Colon (tissue), 2 donors: Measurements from ENCODE around the gene S100A9.

Source experiments
- FAIRE-seq: peaks from 2 replicates; lab custom pipeline; 2012; peaks lifted over from hg19 to GRCh38; lab: Jason Lieb, UNC
- donor health status: control.
- donor health status: control.

Gene S100A9

DNA sequence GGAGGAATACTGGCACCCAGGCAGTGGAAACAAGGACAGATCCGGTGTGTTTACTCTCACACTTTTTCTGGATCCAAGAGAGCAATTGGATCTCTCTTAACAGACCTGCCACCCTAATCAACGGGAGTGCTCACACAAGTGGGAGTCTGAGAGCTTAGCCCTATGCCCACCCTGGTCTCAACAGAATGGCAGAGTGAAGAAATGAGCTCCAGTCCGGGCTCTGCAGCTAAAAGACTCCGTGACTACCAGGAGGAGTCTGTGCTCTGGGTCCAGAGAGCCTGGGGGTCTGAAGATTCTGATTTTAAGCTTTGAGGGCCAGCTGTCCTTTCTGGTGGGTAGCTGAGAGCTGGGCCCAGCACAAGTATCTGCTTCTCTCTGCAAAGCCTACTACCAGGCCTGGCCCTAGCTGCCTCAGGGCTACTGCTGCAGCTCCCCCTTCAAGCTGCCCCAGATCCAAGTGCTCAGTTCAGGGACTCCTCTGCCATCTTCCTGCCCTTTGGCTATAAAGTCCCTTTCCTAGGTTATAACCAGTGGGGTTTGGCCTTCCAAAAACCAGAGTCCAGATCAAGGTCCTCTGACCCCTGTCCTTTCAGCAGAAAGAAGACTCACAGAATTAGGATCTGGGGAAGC lies 3.9 kb downstream of the S100A9 start:
- no peak for FAIRE-seq

- no peak for FAIRE-seq
Observed at GRCh38 chr1:153362187-153362775, 4.6 kb downstream of the S100A9 start.

- FAIRE-seq: no peak
Observed at GRCh38 chr1:153363641-153364040, 6.0 kb downstream of the S100A9 start.

GRCh38 chr1:153364156-153364555 lies 6.5 kb downstream of the S100A9 start:
- FAIRE-seq: no peak

GRCh38 chr1:153364766-153365666 lies 7.4 kb downstream of the S100A9 start:
- no peak for FAIRE-seq

DNA sequence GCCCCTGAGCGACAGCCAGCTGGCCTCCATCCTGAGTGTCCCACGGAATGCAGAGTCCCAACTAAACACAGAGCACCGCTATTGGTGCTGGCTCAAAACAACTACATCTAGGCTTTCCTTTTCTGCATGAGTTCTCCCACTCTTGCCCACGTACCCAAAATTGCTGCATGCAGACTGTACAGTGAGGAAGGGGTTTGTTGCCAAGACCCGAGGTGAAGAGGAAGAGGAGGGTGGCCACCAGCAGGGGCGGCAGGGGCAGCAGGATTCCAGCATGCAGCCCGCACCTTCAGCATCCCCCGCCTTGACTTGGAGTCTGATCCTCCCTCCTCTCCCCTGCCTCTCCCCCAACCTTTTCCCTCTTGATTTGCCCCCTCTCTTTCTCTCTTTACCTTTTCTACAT lies 8.0 kb downstream of the S100A9 start:
- no peak for FAIRE-seq

DNA sequence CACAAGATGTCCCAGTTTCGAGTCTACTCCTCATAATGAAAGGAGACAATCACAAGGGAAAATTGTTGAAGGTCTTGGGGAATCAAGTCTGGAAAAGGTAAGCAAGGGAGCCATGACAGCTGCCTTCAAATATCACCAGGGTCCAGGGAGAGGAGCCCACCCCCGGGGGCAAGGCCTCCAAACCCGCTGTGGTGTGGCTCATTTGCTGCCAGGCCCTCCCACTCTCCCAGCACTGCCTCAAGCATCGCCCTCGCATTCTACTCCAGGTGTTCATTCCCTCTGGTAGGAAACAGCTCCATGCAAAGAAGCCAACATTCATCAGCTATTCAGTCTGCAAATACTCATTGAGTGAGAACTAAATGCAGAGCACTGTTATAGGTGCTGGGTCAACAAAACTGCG lies 8.6 kb downstream of the S100A9 start:
- no peak for FAIRE-seq

DNA sequence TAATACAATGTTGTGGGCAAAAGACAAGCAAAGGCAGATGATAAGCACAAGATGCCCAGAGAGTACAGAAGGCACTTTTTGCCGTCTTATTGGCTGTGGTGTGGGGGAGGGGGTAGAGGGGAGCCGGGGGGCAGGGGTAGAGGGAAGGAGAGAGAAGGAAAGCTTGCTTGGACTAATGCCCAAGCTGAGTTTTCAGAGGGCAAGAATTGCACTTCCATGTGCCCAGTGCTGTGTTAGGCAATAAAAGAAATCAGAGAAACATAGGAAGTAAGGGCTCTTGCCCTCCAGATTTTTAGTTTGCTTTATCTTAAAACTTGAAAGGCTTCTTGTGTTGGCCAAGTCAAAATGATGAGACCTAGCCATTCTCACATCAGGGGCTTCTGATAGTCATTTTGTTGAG lies 9.4 kb downstream of the S100A9 start:
- FAIRE-seq: no peak

- no peak for FAIRE-seq
Observed at GRCh38 chr1:153368495-153368894, 10.8 kb downstream of the S100A9 start.

- FAIRE-seq: no peak
Observed at GRCh38 chr1:153370146-153370545, 12.5 kb downstream of the S100A9 start.

DNA sequence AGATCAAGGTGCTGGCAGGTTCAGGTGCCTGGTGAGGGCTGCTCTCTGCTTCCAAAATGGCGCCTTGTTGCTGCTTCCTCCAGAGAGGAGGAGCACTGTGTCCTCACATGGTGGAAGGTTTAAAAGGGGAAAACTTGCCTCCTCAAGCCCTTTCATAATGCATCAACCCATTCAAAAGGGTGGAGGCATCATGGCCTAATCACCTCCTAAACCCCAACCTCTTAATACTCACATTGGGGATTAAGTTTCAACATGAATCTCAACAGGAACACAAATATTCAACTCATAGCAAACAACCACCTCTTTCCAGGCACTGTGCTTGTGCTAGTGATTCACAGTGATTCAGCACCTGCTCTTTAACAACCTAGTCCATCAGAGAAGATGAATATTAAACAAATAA lies 13.6 kb downstream of the S100A9 start:
- FAIRE-seq: no peak

GRCh38 chr1:153372571-153372970 lies 14.9 kb downstream of the S100A9 start:
- no peak for FAIRE-seq

DNA sequence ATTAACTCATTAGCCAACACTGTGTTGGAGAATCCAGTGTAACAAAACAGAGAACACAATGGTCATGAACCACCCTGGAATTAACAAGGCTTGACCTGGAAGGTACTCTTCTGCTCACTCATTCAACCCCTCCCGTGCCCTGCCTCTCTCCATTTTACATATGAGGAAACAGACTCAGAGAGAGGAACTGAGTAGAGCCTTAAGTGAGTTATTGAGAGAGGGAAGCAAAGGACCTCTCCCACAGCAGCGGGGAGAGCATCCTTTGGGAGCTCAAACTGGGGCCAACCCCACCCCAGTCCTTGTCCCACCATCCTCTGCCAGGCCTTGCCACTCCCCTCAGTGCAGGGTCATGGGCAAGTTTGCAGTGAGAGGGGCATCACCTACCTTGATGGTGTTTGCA lies 16.4 kb downstream of the S100A9 start:
- FAIRE-seq: no peak

GRCh38 chr1:153375511-153375910 lies 17.9 kb downstream of the S100A9 start, which contains the start of gene S100A12:
Gene S100A12, minus strand, starts transcription at chr1:153375621. Its CDS starts 1,029 bp downstream, at chr1:153374592.
- FAIRE-seq: no peak

DNA sequence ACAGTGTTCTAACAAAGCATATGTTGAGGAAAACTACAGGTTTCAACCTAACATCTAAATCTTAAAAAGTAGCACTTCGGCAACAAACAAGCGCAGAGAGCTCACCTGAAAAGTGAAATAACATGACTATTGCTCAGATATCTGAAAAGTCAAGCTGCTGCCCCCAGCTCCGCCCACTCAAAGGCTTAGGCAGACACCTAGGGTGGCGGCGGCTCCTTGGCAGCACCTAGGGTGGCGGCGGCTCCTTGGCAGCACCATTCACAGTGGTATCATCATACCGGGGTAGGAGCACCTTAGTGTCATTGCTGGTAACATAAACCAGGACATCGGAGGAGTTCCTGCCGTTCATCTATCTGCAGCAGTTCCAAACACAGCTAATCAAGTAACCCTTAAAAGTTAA lies 21.9 kb downstream of the S100A9 start:
- no peak for FAIRE-seq

- FAIRE-seq: no peak
Observed at GRCh38 chr1:153380711-153381110, 23.1 kb downstream of the S100A9 start.

DNA sequence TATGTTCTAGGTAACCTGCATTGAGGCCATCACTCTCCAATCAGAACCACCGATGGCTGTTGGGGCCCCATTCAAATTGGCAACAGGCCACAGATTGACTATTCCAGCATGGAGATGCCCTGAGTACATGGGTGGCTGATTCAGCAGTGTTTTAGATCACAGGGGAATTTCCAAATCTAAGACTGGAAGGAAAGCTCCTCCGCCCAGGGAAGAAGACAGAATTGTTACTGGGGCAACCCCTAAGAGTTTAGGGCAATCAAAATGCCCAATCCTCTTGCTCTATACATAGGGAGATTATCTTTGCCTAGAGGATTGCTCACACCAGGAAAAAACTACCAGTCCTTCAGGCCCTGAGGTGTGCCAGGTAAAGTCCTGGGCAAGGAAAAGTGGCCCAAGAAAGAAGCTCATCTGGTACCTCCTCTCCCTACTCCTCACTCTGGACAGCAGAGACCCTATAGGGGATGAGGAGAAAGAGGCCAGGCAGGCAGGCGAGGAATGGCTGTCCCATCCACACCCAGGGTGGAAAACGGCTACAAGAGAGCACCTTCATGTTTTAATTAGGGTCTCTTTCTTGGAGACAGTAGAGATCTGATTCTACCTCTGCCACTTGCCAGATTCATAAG lies 27.4 kb downstream of the S100A9 start:
- no peak for FAIRE-seq

GRCh38 chr1:153386500-153386901 lies 28.8 kb downstream of the S100A9 start:
- FAIRE-seq: no peak

GRCh38 chr1:153387001-153387400 lies 29.3 kb downstream of the S100A9 start:
- no peak for FAIRE-seq

GRCh38 chr1:153387785-153388184 lies 30.1 kb downstream of the S100A9 start:
- no peak for FAIRE-seq

DNA sequence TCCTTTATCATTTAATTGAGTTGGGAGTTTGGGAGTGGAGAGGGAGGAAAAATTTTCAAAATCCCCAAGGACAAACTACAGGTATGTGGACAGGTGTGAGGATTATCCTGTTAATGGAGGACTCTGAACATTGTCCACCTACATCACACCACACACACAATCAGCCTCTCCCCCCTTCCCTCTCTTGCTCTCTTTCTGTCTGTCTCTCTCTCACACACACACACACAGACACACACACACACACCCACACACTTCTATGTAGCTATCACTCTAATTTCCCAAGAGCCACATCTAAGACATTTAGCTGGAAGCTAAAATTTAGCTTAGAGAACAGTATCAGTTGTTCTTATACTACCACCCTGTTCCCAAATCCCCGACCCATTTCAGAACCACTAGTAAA lies 31.7 kb downstream of the S100A9 start:
- no peak for FAIRE-seq

DNA sequence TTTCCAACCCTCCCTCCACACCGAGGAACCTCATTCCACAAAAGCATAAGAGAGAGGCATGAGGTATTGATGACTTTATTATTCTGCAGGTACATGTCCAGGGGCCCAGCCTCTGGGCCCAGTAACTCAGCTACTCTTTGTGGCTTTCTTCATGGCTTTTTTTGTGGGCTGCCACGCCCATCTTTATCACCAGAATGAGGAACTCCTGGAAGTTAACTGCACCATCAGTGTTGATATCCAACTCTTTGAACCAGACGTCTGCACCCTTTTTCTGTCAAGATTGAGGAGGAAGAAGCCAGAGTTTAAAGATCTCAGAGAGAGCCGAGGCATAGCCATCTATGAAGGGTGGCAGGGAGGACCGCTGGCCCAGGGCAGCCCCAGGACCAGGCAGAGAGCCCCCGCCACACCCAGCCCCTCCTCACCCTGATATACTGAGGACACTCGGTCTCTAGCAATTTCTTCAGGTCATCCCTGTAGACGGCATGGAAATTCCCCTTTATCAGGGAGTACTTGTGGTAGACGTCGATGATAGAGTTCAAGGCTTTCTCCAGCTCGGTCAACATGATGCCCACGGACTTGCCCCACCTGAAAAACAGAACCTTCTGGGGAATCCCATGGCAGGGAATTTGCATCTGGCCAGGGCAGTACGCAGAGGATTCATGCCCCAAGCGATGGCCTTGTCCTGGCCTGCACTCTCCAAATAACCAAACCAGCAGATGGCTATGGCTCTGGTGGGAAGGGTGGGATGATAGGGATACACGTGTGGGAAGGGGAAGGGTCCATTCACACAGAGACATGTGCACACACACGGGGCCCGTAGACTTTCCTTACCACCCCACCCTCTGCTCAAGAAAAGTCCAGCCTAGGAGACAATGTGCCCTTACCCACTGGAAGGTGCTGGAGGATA lies 32.6 kb downstream of the S100A9 start:
- no peak for FAIRE-seq
